GM23338 (cell line): ENCODE data around the gene ZFHX3. TPM values are rescaled to one million over a fixed set of nuclear protein-coding genes. Genes with fewer than 3 reads are reported as not detected.

ENCODE experiments used
- ATAC-seq: fragments of 200-7000 bp; cut with Tn5 transposase; 3 replicates; pipeline ENCODE4 v1.9.1; 2020
- DNase-seq: peaks from one replicate; pipeline ENCODE4 v3.0.0-alpha.2; 2015; ENCODE audit warnings: low spot score
- H2AFZ ChIP-seq: fragments of 200-600 bp; sonication (generic); 2 replicates; pipeline ENCODE4 v1.8.0; 2016; ENCODE audit warnings: antibody characterized with exemption, mild to moderate bottlenecking, moderate library complexity
- H3F3A ChIP-seq: fragments of 200-600 bp; sonication (generic); replicated peaks from 2 replicates; pipeline ENCODE4 v1.8.0; 2017; ENCODE audit warnings: antibody characterized with exemption, mixed run types, low read depth
- H3K27ac ChIP-seq: fragments of 200-600 bp; sonication (generic); 2 replicates; pipeline ENCODE4 v1.6.1; 2016; ENCODE audit warnings: low read depth
- H3K27me3 ChIP-seq: fragments of 200-600 bp; sonication (generic); 2 replicates; pipeline ENCODE4 v1.8.0; 2016; ENCODE audit warnings: mild to moderate bottlenecking, mixed run types, moderate library complexity; ENCODE audit not compliant: insufficient read depth
- H3K36me3 ChIP-seq: fragments of 200-600 bp; sonication (generic); 2 replicates; pipeline ENCODE4 v1.8.0; 2016; ENCODE audit warnings: mild to moderate bottlenecking; ENCODE audit not compliant: insufficient read depth
- H3K4me1 ChIP-seq: fragments of 200-600 bp; sonication (generic); 2 replicates; pipeline ENCODE4 v1.8.0; 2016; ENCODE audit warnings: mild to moderate bottlenecking, moderate library complexity; ENCODE audit not compliant: insufficient read depth
- H3K4me2 ChIP-seq: fragments of 200-600 bp; sonication (generic); 2 replicates; pipeline ENCODE4 v1.7.1; 2017; ENCODE audit warnings: mixed run types
- H3K4me3 ChIP-seq: fragments of 200-600 bp; sonication (generic); 2 replicates; pipeline ENCODE4 v1.6.1; 2016; ENCODE audit warnings: mixed run types
- H3K79me2 ChIP-seq: fragments of 200-600 bp; sonication (generic); replicated peaks from 2 replicates; pipeline ENCODE4 v1.8.0; 2017; ENCODE audit warnings: mild to moderate bottlenecking; ENCODE audit not compliant: insufficient read depth
- H3K9me2 ChIP-seq: fragments of 200-600 bp; sonication (generic); 2 replicates; pipeline ENCODE4 v1.8.0; 2017; ENCODE audit not compliant: insufficient read depth
- H4K20me1 ChIP-seq: fragments of 200-600 bp; sonication (generic); replicated peaks from 2 replicates; pipeline ENCODE4 v1.8.0; 2017; ENCODE audit warnings: mild to moderate bottlenecking; ENCODE audit not compliant: insufficient read depth
- H3K27ac Mint-ChIP-seq: 2 replicates; pipeline ENCODE4 v1.8.0; 2020; ENCODE audit warnings: inconsistent platforms, mild to moderate bottlenecking, moderate library complexity, mixed read lengths
- H3K27me3 Mint-ChIP-seq: 3 replicates; pipeline ENCODE4 v1.8.0; 2022; ENCODE audit warnings: low read depth, mild to moderate bottlenecking, moderate library complexity, mixed read lengths, inconsistent platforms; ENCODE audit not compliant: insufficient read depth, poor library complexity
- H3K36me3 Mint-ChIP-seq: 3 replicates; pipeline ENCODE4 v1.8.0; 2021; ENCODE audit warnings: low read depth, mild to moderate bottlenecking, inconsistent platforms, moderate library complexity, mixed read lengths
- H3K4me1 Mint-ChIP-seq: 3 replicates; pipeline ENCODE4 v1.8.0; 2020; ENCODE audit warnings: mild to moderate bottlenecking, inconsistent platforms, mixed read lengths
- H3K4me3 Mint-ChIP-seq: 3 replicates; pipeline ENCODE4 v1.8.0; 2021; ENCODE audit warnings: moderate library complexity, mild to moderate bottlenecking, inconsistent platforms, mixed read lengths
- H3K9me3 Mint-ChIP-seq: 3 replicates; pipeline ENCODE4 v1.8.0; 2020; ENCODE audit warnings: moderate library complexity, mild to moderate bottlenecking, inconsistent platforms, mixed read lengths
- CREB1 ChIP-seq: fragments of 250-450 bp; sonication (Bioruptor Pico); IDR thresholded peaks from 2 replicates; pipeline ENCODE4 v1.5.0; 2020; ENCODE audit warnings: low read depth, mild to moderate bottlenecking, moderate library complexity
- CTCF ChIP-seq, 2 experiments: fragments of 200-600 bp in 1 of 2; sonication (generic) in 1 of 2; conservative IDR thresholded peaks; 2 replicates each; pipeline versions ENCODE4 v1.5.1 to v1.6.1; 2016 to 2017; ENCODE audit warnings: antibody characterized with exemption in 2 of 2, low read depth in 2 of 2, mild to moderate bottlenecking in 2 of 2, moderate library complexity in 1 of 2
- EZH2 ChIP-seq: fragments of 200-600 bp; sonication (generic); IDR thresholded peaks from one replicate; pipeline ENCODE4 v1.8.0; 2017; ENCODE audit warnings: antibody characterized with exemption, mild to moderate bottlenecking, low read depth; ENCODE audit not compliant: unreplicated experiment
- EZH2phosphoT487 ChIP-seq: fragments of 200-600 bp; sonication (generic); IDR thresholded peaks from one replicate; pipeline ENCODE4 v1.8.1; 2018; ENCODE audit warnings: antibody characterized with exemption; ENCODE audit not compliant: unreplicated experiment
- POLR2AphosphoS5 ChIP-seq: IDR thresholded peaks from 2 replicates; pipeline ENCODE4 v1.6.1; 2016; ENCODE audit warnings: antibody characterized with exemption, low read depth
- STAT1 ChIP-seq: IDR thresholded peaks from one replicate; pipeline ENCODE4 v1.6.1; 2016; ENCODE audit warnings: antibody characterized with exemption; ENCODE audit not compliant: unreplicated experiment
- ZNF462 ChIP-seq: fragments of 250-450 bp; sonication (Bioruptor Pico); IDR thresholded peaks from 2 replicates; pipeline ENCODE4 v1.5.0; 2020; ENCODE audit warnings: mild to moderate bottlenecking, moderate library complexity
- polyA plus RNA-seq: library from polyadenylated mRNA; unstranded; fragments of >200 nt; fragmentation: Nextera tagmentation; extraction: Ambion mirVana; gene quantifications from 2 replicates; pipeline ENCODE4 v1.2.1, GENCODE V29; 2016
- total RNA-seq: library from RNA; depleted of rRNA; stranded (reverse); fragments of >200 nt; shearing (Covaris generic); gene quantifications from 2 replicates; pipeline ENCODE4 v1.2.3, GENCODE V29; 2014

The ZFHX3 gene
- total and polyA plus RNA-seq, 2 experiments from 2014 or later = 1.0 to 1.5 TPM

DNA sequence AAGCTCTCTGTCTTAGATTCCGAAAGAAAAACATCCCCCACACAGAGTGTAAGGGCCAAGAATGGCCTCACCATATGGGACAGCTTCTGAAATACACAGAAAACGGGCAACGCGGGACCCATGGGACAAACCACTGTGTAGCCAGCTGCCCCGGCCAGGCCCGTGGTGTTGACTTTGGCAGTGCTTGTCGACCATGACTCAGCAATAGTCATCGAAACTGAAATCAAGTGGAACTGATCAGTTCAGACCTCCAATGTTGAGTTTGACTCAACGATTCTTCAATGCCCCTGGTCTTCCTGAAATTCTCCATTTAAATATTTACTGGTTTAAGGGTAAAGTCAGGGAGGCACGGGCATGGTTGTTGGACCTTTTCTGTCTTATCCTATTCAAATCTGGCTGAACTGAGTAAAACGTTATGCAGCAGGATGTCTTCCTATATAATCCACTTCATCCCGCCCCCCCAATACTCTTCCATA, 27.5 kb downstream of the ZFHX3 start (continued):
- TF ChIP-seq ZNF462 (CRISPR knock-in tag) = no peak
- no peak for TF ChIP-seq EZH2phosphoT487
- no peak for TF ChIP-seq STAT1
- TF ChIP-seq CTCF (conservative IDR thresholded peaks at IDR 0.05; ENCODE audit: low read depth in 2 of 2) = no peak
- TF ChIP-seq POLR2AphosphoS5 = no peak

DNA sequence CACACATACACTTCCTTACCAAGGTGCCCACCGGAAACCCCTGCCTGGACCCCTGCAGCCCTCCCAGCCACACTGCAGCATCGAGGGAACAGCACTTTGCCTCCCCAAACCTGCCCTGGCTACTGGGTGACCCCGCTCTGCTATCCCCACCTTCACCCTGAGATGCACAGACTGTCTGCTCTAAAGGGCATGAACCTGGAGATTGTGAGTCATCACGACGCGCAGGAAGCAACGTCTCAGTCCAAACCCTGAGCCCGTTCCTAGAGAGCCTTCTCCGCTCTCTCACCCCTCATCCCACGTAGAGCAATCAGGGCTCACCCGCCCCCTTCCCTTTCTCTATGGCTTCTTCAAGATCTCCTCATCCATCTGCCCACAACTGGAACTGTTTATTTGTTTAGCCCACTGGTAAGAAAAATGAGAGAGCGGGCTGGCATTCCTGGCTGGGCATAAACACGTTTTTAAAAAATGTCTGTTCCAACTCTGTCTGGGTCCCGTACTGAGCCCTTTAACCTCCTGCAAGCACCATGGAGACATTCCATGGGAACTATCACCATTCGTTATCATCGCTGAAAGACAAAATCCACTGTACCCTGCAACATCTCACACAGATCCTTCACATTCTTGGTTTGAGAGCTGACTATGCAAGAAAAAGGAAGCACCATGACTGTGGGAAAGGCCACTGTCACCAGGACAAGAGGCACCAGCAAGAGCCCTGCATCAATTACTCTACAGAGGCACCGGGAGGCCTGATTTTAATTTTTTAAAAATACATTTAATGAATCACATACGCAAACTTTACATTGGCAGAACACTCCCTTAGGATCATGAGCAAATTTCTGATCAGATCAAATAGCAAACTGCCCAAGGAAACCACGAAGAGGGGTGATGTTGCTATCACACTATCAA, 28.2 kb downstream of the ZFHX3 start:
- no peak overlapping the region for H3K27ac ChIP-seq
- H4K20me1 ChIP-seq = no peaks in the 10 kb centered on the region
- Mint-ChIP-seq H3K27ac (no peak overlapping the region), H3K36me3 (no peaks in the 10 kb centered on the region), H3K4me1 (peaks cover 9% of the 10 kb centered on the region; the same call in 1 of the 3 replicates), H3K9me3 (no peaks in the 10 kb centered on the region), H3K4me3 (no peak overlapping the region), H3K27me3 (peaks cover 20% of the 10 kb centered on the region)
- peaks cover 14% of the 10 kb centered on the region; the same call in 1 of the 2 replicates for H3K27me3 ChIP-seq
- 0 out of 2 replicates have a peak, but pooled peaks cover 3% of the 10 kb centered on the region for H3K9me2 ChIP-seq
- H3K4me3 ChIP-seq = no peak overlapping the region
- no peak overlapping the region for H3K4me2 ChIP-seq
- no peaks in the 10 kb centered on the region for H3K79me2 ChIP-seq
- no peak overlapping the region for H2AFZ ChIP-seq
- no peaks in the 10 kb centered on the region for H3F3A ChIP-seq
- no peak for DNase-seq
- no peaks in the 10 kb centered on the region for H3K36me3 ChIP-seq
- ATAC-seq = no peak
- H3K4me1 ChIP-seq = 0 out of 2 replicates have a peak, but pooled peaks cover 6% of the 10 kb centered on the region
- TF ChIP-seq CREB1 = no peak
- no peak for TF ChIP-seq EZH2
